GM19467 (cell line): ENCODE results near the gene PIGU.
"Not testable (repeated sequence)": the region's sequence is repeated elsewhere in the genome, so short reads cannot be mapped to it uniquely, and the experiment has no call there.

ENCODE experiments used
- ATAC-seq: cut with Tn5 transposase; IDR thresholded peaks from one replicate; pipeline ENCODE4 v1.9.1; 2021; ENCODE audit warnings: mild to moderate bottlenecking, moderate library complexity; ENCODE audit not compliant: unreplicated experiment

The PIGU gene

GRCh38 chr20:34624629-34625028, 52.3 kb downstream of the PIGU start:
- no peak for ATAC-seq

GRCh38 chr20:34622821-34623451, 54.0 kb downstream of the PIGU start:
- no peak for ATAC-seq

- ATAC-seq: no peak
Measured at GRCh38 chr20:34621383-34622367, 55.2 kb downstream of the PIGU start.

DNA sequence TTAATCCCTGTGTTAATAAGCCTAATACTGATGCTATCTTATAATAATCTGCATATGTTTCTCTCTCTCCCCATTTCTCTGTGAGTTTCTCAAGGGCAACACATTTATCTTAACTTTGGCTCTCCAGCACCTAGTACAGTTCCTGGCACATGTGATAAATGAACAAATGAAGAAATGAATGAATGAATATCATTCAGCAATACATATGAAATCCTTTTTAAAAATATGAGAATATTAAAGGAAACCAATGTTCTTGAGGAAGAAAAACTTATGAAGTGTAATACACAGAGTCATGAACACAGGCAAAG, 55.9 kb downstream of the PIGU start:
- no peak for ATAC-seq

GRCh38 chr20:34618676-34619075, 58.2 kb downstream of the PIGU start:
- no peak for ATAC-seq

DNA sequence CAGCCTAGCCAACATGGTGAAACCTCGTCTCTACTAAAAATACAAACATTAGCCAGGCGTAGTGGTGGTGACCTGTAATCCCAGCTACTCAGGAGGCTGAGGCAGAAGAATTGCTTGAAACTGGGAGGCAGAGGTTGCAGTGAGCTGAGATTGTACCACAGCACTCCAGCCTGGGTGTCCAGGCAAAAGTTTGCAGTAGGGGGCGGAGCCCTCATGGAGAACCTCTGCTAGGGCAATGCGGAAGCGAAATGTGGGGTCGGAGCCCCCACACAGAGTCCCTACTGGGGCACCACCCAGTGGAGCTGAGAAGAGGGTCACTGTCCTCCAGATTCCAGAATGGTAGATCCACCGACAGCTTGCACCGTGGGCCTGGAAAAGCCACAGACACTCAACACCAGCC, 60.0 kb downstream of the PIGU start:
- not testable (repeated sequence) for ATAC-seq

- no peak for ATAC-seq
Measured at GRCh38 chr20:34615477-34615876, 61.4 kb downstream of the PIGU start.

DNA sequence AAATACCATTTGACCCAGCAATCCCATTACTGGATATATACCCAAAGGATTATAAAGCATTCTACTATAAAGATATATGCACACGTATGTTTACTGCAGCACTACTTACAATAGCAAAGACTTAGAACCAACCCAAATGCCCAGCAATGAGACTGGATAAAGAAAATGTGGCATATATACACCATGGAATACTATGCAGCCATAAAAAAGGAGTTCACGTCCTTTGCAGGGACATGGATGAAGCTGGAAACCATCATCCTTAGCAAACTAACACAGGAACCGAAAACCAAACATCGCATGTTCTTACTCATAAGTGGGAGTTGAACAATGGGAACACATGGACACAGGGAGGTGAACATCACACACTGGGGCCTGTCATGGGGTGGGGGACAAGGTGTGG, 64.9 kb downstream of the PIGU start:
- ATAC-seq: not testable (repeated sequence)

DNA sequence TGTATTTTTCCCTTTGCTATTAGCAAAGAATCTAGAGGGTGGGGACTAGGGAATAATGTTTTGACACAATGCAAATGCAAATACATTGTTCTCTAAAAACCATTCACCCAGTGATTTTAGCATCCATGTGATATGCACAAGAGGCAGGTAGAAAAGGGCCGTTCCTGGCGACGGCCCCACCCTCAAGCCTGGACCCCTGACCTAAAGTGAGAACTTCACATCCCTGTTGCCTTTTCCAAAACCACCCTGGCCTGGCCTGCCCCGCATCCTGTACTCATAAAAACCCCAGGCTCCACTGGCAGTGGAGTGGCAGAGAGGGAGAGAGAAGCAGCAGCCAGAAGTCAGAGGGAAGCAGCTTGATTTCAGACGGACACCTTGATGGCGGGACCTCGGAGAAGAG, 69.8 kb downstream of the PIGU start:
- no peak for ATAC-seq

DNA sequence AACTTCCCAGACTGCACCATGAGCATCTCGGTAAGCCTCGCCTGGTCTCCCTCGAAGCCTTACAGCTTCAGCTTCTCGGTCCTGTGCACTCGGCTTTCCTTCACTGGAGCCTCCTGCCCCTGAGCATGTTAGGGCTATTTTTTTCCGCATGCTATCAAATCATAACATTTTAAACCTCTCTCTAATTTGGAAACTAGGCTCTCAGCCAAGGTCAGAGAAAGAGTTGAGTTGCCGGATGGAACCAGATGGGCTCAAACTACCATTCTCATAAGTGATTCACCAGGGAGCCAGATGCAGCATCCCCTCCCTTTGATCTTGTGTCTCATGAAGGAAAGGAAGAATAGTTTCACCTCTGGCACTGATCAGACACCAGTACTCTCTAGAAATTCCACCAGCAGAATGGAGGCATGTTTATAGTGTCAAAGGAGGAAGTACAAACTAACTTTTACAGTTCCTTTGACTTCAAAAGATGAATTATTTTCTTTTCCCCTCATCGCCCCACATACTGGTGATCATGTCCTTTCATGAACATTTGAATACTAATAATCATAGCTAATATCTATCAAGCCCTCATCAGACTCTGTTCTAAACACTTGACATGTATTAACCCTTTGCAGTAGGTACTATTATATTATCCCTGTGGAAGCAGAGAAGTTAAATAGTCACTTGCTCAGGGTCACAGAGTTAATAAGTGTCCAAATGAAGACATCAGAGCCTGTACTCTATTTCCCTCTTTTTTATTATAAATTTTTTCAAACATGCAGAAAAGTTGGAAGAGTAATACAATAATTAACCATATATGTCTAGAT, 71.7 kb downstream of the PIGU start:
- ATAC-seq: no peak

DNA sequence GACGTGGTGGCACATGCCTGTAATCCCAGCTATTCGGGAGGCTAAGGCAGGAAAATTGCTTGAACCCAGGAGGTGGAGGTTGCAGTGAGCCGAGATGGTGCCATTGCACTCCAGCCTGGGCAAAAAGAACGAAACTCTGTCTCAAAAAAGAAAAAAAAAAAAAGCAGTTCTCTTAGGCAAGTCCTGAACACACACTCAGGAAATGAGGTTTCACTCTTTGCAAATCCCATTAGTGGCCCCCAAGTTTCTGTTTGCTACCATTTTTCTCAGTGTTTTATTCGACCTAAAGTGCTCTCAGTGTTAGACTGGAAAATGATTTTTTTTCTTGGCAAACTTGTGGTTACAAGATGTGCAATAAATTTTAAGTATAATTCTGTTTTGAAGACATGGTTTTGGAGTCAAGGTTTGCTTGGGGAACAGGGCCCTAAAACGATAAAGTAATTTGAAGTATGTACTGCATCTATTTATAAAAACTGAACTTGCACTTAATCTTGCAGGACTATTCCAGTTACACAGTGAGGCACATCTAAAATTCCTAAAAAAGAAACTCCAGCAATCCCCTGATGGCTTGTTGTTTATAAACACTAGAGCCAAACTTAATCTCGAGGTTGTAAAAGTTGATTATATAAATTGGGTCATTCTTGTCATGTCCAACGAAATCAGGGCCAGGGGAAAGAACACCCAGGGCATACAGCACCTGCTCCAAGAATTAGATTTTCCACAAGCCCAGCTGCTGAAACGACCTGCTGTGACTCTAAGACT, 75.8 kb downstream of the PIGU start:
- no peak for ATAC-seq

- ATAC-seq: no peak
Measured at GRCh38 chr20:34595377-34596184, 81.3 kb downstream of the PIGU start.

GRCh38 chr20:34586488-34587163, 90.3 kb downstream of the PIGU start:
- ATAC-seq: no peak

- ATAC-seq: no peak
Measured at GRCh38 chr20:34585019-34585418, 91.9 kb downstream of the PIGU start.

GRCh38 chr20:34583544-34583943, 93.3 kb downstream of the PIGU start:
- no peak for ATAC-seq

GRCh38 chr20:34582911-34583310, 94.0 kb downstream of the PIGU start:
- no peak for ATAC-seq

GRCh38 chr20:34582221-34582620, 94.7 kb downstream of the PIGU start:
- ATAC-seq: no peak

GRCh38 chr20:34581341-34582184, 95.3 kb downstream of the PIGU start:
- ATAC-seq: no peak
